Measurements from ENCODE around the gene TNNT1.

Gene TNNT1

DNA sequence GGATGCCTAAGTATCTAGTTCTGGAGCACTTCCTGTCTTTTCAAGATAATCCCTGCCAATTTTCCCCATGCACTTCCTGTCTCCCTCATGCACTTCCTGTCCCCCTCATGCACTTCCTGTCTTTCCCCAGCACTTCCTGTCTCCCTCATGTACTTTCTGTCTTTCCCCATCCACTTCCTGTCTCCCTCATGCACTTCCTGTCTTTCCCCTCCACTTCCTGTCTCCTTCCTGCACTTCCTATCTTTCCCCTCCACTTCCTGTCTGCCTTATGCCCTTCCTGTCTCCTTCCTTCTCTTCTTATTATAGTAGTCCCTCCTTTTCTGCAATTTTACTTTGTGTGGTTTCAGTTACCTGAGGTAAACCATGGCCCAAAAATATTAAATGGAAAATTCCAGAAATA, 3.0 kb upstream of the TNNT1 start (continued):
- TF ChIP-seq ZNF155 (tag by site-specific recombination; IDR thresholded peaks at IDR 0.05) (no peak), ZNF24 (tag by site-specific recombination; IDR thresholded peaks at IDR 0.05) (no peak), ZNF560 (tag by site-specific recombination; IDR thresholded peaks at IDR 0.05; ENCODE audit: borderline replicate concordance) (no peak), SETDB1 (IDR thresholded peaks at IDR 0.05; ENCODE audit: insufficient read length, low read length) (peak; percentile 59), PRDM2 (tag by site-specific recombination; IDR thresholded peaks at IDR 0.05; ENCODE audit: borderline replicate concordance) (no peak), ZNF776 (tag by site-specific recombination; IDR thresholded peaks at IDR 0.05; ENCODE audit: borderline replicate concordance) (no peak), ZBTB21 (tag by site-specific recombination; IDR thresholded peaks at IDR 0.05) (peak; percentile 62; the same call in 1 of the 2 replicates), KLF9 (tag by site-specific recombination; IDR thresholded peaks at IDR 0.05; ENCODE audit: low read depth) (no peak), ZXDB (tag by site-specific recombination; IDR thresholded peaks at IDR 0.05) (0 out of 2 replicates have a peak, but pooled peaks have one; percentile 50), ZNF404 (tag by site-specific recombination; IDR thresholded peaks at IDR 0.05) (no peak), ZNF366 (tag by site-specific recombination; conservative IDR thresholded peaks at IDR 0.05) (peak; percentile 88), SP3 (tag by site-specific recombination; IDR thresholded peaks at IDR 0.05) (peak; percentile 54), ZFP69B (tag by site-specific recombination; IDR thresholded peaks at IDR 0.05) (peak; percentile 42), REPIN1 (tag by site-specific recombination; IDR thresholded peaks at IDR 0.05; ENCODE audit: low read depth) (no peak), REST (tag by site-specific recombination; IDR thresholded peaks at IDR 0.05) (peak; percentile 34; the same call in 1 of the 2 replicates), YY2 (tag by site-specific recombination; IDR thresholded peaks at IDR 0.05) (no peak), BCL11B (tag by site-specific recombination; IDR thresholded peaks at IDR 0.05; ENCODE audit: low read depth) (0 out of 2 replicates have a peak, but pooled peaks have one; percentile 17), ZNF37A (tag by site-specific recombination; IDR thresholded peaks at IDR 0.05) (no peak)
- TF ChIP-seq, protein P1, sequence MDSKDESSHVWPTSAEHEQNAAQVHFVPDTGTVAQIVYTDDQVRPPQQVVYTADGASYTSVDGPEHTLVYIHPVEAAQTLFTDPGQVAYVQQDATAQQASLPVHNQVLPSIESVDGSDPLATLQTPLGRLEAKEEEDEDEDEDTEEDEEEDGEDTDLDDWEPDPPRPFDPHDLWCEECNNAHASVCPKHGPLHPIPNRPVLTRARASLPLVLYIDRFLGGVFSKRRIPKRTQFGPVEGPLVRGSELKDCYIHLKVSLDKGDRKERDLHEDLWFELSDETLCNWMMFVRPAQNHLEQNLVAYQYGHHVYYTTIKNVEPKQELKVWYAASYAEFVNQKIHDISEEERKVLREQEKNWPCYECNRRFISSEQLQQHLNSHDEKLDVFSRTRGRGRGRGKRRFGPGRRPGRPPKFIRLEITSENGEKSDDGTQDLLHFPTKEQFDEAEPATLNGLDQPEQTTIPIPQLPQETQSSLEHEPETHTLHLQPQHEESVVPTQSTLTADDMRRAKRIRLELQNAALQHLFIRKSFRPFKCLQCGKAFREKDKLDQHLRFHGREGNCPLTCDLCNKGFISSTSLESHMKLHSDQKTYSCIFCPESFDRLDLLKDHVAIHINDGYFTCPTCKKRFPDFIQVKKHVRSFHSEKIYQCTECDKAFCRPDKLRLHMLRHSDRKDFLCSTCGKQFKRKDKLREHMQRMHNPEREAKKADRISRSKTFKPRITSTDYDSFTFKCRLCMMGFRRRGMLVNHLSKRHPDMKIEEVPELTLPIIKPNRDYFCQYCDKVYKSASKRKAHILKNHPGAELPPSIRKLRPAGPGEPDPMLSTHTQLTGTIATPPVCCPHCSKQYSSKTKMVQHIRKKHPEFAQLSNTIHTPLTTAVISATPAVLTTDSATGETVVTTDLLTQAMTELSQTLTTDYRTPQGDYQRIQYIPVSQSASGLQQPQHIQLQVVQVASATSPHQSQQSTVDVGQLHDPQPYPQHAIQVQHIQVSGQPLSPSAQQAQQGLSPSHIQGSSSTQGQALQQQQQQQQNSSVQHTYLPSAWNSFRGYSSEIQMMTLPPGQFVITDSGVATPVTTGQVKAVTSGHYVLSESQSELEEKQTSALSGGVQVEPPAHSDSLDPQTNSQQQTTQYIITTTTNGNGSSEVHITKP (tag by site-specific recombination; IDR thresholded peaks at IDR 0.05) = peak; percentile 60
- TF ChIP-seq, protein P2, sequence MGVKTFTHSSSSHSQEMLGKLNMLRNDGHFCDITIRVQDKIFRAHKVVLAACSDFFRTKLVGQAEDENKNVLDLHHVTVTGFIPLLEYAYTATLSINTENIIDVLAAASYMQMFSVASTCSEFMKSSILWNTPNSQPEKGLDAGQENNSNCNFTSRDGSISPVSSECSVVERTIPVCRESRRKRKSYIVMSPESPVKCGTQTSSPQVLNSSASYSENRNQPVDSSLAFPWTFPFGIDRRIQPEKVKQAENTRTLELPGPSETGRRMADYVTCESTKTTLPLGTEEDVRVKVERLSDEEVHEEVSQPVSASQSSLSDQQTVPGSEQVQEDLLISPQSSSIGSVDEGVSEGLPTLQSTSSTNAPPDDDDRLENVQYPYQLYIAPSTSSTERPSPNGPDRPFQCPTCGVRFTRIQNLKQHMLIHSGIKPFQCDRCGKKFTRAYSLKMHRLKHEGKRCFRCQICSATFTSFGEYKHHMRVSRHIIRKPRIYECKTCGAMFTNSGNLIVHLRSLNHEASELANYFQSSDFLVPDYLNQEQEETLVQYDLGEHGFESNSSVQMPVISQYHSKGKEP (tag by site-specific recombination; IDR thresholded peaks at IDR 0.05) = peak; percentile 99
- TF ChIP-seq, protein P3, sequence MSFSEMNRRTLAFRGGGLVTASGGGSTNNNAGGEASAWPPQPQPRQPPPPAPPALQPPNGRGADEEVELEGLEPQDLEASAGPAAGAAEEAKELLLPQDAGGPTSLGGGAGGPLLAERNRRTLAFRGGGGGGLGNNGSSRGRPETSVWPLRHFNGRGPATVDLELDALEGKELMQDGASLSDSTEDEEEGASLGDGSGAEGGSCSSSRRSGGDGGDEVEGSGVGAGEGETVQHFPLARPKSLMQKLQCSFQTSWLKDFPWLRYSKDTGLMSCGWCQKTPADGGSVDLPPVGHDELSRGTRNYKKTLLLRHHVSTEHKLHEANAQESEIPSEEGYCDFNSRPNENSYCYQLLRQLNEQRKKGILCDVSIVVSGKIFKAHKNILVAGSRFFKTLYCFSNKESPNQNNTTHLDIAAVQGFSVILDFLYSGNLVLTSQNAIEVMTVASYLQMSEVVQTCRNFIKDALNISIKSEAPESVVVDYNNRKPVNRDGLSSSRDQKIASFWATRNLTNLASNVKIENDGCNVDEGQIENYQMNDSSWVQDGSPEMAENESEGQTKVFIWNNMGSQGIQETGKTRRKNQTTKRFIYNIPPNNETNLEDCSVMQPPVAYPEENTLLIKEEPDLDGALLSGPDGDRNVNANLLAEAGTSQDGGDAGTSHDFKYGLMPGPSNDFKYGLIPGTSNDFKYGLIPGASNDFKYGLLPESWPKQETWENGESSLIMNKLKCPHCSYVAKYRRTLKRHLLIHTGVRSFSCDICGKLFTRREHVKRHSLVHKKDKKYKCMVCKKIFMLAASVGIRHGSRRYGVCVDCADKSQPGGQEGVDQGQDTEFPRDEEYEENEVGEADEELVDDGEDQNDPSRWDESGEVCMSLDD (tag by site-specific recombination; IDR thresholded peaks at IDR 0.05) = peak; percentile 64; the same call in 1 of the 2 replicates
